GM21423 (cell line): ENCODE measurements around the gene AANAT.

Experiments
- ATAC-seq: cut with Tn5 transposase; IDR thresholded peaks from one replicate; pipeline ENCODE4 v1.9.1; 2021; ENCODE audit warnings: mild to moderate bottlenecking, moderate library complexity; ENCODE audit not compliant: unreplicated experiment

The AANAT gene

GRCh38 chr17:76467809-76468633, 618 bp downstream of the AANAT start:
- ATAC-seq, result no peak

GRCh38 chr17:76468634-76469010, 1.2 kb downstream of the AANAT start:
- ATAC-seq, result no peak

GRCh38 chr17:76469076-76469990, 1.9 kb downstream of the AANAT start:
- ATAC-seq, result no peak

- ATAC-seq, result no peak
Measured at GRCh38 chr17:76469991-76470739, 2.8 kb downstream of the AANAT start.

- no peak for ATAC-seq
Measured at GRCh38 chr17:76471498-76472257, 4.3 kb downstream of the AANAT start.

GRCh38 chr17:76472258-76472645, 4.8 kb downstream of the AANAT start:
- ATAC-seq, result no peak

GRCh38 chr17:76472726-76473125, 5.3 kb downstream of the AANAT start:
- no peak for ATAC-seq

- ATAC-seq, result no peak
Measured at GRCh38 chr17:76473541-76473985, 6.2 kb downstream of the AANAT start.

GRCh38 chr17:76474238-76474637, 6.8 kb downstream of the AANAT start:
- no peak for ATAC-seq

GRCh38 chr17:76474894-76475293, 7.5 kb downstream of the AANAT start:
- ATAC-seq, result no peak

- no peak for ATAC-seq
Measured at GRCh38 chr17:76475302-76475701, 7.9 kb downstream of the AANAT start.

GRCh38 chr17:76476736-76477135, 9.3 kb downstream of the AANAT start:
- no peak for ATAC-seq

GRCh38 chr17:76477576-76477975, 10.2 kb downstream of the AANAT start:
- ATAC-seq, result no peak

GRCh38 chr17:76478097-76478496, 10.7 kb downstream of the AANAT start:
- ATAC-seq, result no peak

- no peak for ATAC-seq
Measured at GRCh38 chr17:76478730-76479514, 11.5 kb downstream of the AANAT start.

GRCh38 chr17:76479515-76480060, 12.2 kb downstream of the AANAT start:
- ATAC-seq, result no peak

- no peak for ATAC-seq
Measured at GRCh38 chr17:76480632-76481031, 13.2 kb downstream of the AANAT start.

GRCh38 chr17:76481071-76481655, 13.8 kb downstream of the AANAT start:
- peak; percentile 54 for ATAC-seq

- ATAC-seq, result no peak
Measured at GRCh38 chr17:76484228-76484725, 16.9 kb downstream of the AANAT start.
